Loucy (cell line): Measurements from ENCODE around the gene VAMP1.

Source experiments
- EZH2phosphoT487 ChIP-seq: fragments of 200-600 bp; IDR thresholded peaks from 2 replicates; pipeline ENCODE4 v1.6.1; 2018; ENCODE audit warnings: antibody characterized with exemption, mild to moderate bottlenecking, moderate library complexity, borderline replicate concordance
- TF ChIP-seq, protein P1 (sequence below): fragments of 200-600 bp; sonication (generic); conservative IDR thresholded peaks from 2 replicates; pipeline ENCODE4 v1.5.1; 2014; ENCODE audit warnings: mild to moderate bottlenecking, antibody characterized with exemption, low read length

DNA sequence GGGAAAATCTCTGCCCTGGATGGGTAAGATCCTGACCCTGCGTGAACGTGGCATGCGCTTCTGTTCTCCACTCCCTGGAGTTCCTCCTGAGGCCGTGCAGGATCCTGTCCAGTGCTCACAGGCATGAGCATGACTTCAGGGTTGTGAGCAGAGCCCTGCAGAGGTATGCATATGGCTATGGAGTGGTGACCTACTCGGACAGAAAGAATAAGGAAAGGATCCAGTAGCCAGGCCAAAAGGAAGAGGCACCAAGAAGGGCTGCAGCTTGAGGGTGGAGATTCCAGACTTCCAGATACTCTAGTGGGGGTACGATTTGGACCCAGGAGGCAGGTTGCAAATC, 46.5 kb downstream of the VAMP1 start:
- TF ChIP-seq, protein P1, sequence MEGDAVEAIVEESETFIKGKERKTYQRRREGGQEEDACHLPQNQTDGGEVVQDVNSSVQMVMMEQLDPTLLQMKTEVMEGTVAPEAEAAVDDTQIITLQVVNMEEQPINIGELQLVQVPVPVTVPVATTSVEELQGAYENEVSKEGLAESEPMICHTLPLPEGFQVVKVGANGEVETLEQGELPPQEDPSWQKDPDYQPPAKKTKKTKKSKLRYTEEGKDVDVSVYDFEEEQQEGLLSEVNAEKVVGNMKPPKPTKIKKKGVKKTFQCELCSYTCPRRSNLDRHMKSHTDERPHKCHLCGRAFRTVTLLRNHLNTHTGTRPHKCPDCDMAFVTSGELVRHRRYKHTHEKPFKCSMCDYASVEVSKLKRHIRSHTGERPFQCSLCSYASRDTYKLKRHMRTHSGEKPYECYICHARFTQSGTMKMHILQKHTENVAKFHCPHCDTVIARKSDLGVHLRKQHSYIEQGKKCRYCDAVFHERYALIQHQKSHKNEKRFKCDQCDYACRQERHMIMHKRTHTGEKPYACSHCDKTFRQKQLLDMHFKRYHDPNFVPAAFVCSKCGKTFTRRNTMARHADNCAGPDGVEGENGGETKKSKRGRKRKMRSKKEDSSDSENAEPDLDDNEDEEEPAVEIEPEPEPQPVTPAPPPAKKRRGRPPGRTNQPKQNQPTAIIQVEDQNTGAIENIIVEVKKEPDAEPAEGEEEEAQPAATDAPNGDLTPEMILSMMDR: no peak
- no peak for TF ChIP-seq EZH2phosphoT487
